ENCODE measurements around the gene NFASC.

- TF ChIP-seq CBX5 (IDR thresholded peaks at IDR 0.05; ENCODE audit: borderline replicate concordance, low read depth), result no peak
- TF ChIP-seq, protein P1, sequence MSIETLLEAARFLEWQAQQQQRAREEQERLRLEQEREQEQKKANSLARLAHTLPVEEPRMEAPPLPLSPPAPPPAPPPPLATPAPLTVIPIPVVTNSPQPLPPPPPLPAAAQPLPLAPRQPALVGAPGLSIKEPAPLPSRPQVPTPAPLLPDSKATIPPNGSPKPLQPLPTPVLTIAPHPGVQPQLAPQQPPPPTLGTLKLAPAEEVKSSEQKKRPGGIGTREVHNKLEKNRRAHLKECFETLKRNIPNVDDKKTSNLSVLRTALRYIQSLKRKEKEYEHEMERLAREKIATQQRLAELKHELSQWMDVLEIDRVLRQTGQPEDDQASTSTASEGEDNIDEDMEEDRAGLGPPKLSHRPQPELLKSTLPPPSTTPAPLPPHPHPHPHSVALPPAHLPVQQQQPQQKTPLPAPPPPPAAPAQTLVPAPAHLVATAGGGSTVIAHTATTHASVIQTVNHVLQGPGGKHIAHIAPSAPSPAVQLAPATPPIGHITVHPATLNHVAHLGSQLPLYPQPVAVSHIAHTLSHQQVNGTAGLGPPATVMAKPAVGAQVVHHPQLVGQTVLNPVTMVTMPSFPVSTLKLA (conservative IDR thresholded peaks at IDR 0.05), result no peak
- no peak for TF ChIP-seq HDGF (IDR thresholded peaks at IDR 0.05)
- TF ChIP-seq MLLT1 (IDR thresholded peaks at IDR 0.05), result no peak
- TF ChIP-seq SPI1 (IDR thresholded peaks at IDR 0.05; ENCODE audit: borderline replicate concordance, low read depth, low read length), result no peak
- no peak for TF ChIP-seq ZNF699 (CRISPR knock-in tag; IDR thresholded peaks at IDR 0.05; ENCODE audit: insufficient replicate concordance)
- TF ChIP-seq ILF3 (IDR thresholded peaks at IDR 0.05; ENCODE audit: borderline replicate concordance), result no peak
These were observed 138.2 kb downstream of the NFASC start for GRCh38 chr1:205008896-205009295.

Data from K562 (cell line).